HG03439 (cell line): ENCODE measurements around the gene LNX2.

Source experiments
- ATAC-seq: cut with Tn5 transposase; IDR thresholded peaks from one replicate; pipeline ENCODE4 v1.9.1; 2021; ENCODE audit warnings: mild to moderate bottlenecking, moderate library complexity; ENCODE audit not compliant: unreplicated experiment

LNX2 gene

GRCh38 chr13:27617881-27618321 is 2.4 kb downstream of the LNX2 start:
- ATAC-seq = no peak

GRCh38 chr13:27613628-27614027 is 6.7 kb downstream of the LNX2 start:
- ATAC-seq = no peak

- ATAC-seq = no peak
These were observed 13.2 kb downstream of the LNX2 start for GRCh38 chr13:27607125-27607524.

- no peak for ATAC-seq
These were observed 14.6 kb downstream of the LNX2 start for GRCh38 chr13:27605610-27606200.

- ATAC-seq = no peak
These were observed 15.2 kb downstream of the LNX2 start for GRCh38 chr13:27605099-27605498.

GRCh38 chr13:27601803-27602202 is 18.5 kb downstream of the LNX2 start:
- ATAC-seq = no peak

GRCh38 chr13:27601208-27601607 is 19.1 kb downstream of the LNX2 start:
- no peak for ATAC-seq

- ATAC-seq = no peak
These were observed 19.6 kb downstream of the LNX2 start for GRCh38 chr13:27600711-27601110.

GRCh38 chr13:27599845-27600553 is 20.3 kb downstream of the LNX2 start:
- ATAC-seq = no peak

- no peak for ATAC-seq
These were observed 21.2 kb downstream of the LNX2 start for GRCh38 chr13:27599096-27599495.

GRCh38 chr13:27595055-27595811 is 25.1 kb downstream of the LNX2 start:
- no peak for ATAC-seq

- ATAC-seq = no peak
These were observed 27.1 kb downstream of the LNX2 start for GRCh38 chr13:27593267-27593666.

GRCh38 chr13:27592865-27593264 is 27.5 kb downstream of the LNX2 start:
- no peak for ATAC-seq

- no peak for ATAC-seq
These were observed 31.9 kb downstream of the LNX2 start for GRCh38 chr13:27588405-27588804.

- no peak for ATAC-seq
These were observed 33.1 kb downstream of the LNX2 start for GRCh38 chr13:27587095-27587746.

GRCh38 chr13:27583645-27584044 is 36.7 kb downstream of the LNX2 start:
- ATAC-seq = no peak

- ATAC-seq = no peak
These were observed 42.0 kb downstream of the LNX2 start for GRCh38 chr13:27578121-27579030.

GRCh38 chr13:27574661-27575060 is 45.7 kb downstream of the LNX2 start:
- no peak for ATAC-seq

- no peak for ATAC-seq
These were observed 47.1 kb downstream of the LNX2 start for GRCh38 chr13:27573265-27573664.

- ATAC-seq = no peak
These were observed 48.0 kb downstream of the LNX2 start for GRCh38 chr13:27572234-27572901.
